Loucy (cell line): ENCODE measurements around the gene OVOL3.

Experiments
- H2AFZ ChIP-seq: fragments of 200-600 bp; sonication (generic); 2 replicates; pipeline ENCODE4 v1.6.0; 2016; ENCODE audit warnings: antibody characterized with exemption, mild to moderate bottlenecking, low read length, moderate library complexity
- H3F3A ChIP-seq: fragments of 200-600 bp; 2 replicates; pipeline ENCODE4 v1.6.0; 2016; ENCODE audit warnings: antibody characterized with exemption, low read depth, mild to moderate bottlenecking
- H3K27me3 ChIP-seq: fragments of 200-600 bp; sonication (generic); 2 replicates; pipeline ENCODE4 v1.6.1; 2014; ENCODE audit warnings: low read length, mild to moderate bottlenecking; ENCODE audit not compliant: insufficient read depth, poor library complexity, severe bottlenecking
- H3K36me3 ChIP-seq: fragments of 200-600 bp; sonication (generic); 2 replicates; pipeline ENCODE4 v1.6.1; 2016; ENCODE audit warnings: low read length; ENCODE audit not compliant: insufficient read depth
- H3K4me1 ChIP-seq: fragments of 200-600 bp; sonication (generic); 2 replicates; pipeline ENCODE4 v1.5.1; 2014; ENCODE audit warnings: low read length, mild to moderate bottlenecking; ENCODE audit not compliant: insufficient read depth, poor library complexity, severe bottlenecking
- H3K4me2 ChIP-seq: fragments of 200-600 bp; sonication (generic); 2 replicates; pipeline ENCODE4 v1.6.0; 2014; ENCODE audit warnings: antibody characterized with exemption, low read length, low read depth, mild to moderate bottlenecking; ENCODE audit not compliant: poor library complexity, severe bottlenecking
- H3K4me3 ChIP-seq: fragments of 200-600 bp; sonication (generic); 2 replicates; pipeline ENCODE4 v1.5.1; 2014; ENCODE audit warnings: low read length, mild to moderate bottlenecking, mixed read lengths; ENCODE audit not compliant: poor library complexity, severe bottlenecking
- H3K79me2 ChIP-seq: fragments of 200-600 bp; sonication (generic); 2 replicates; pipeline ENCODE4 v1.6.1; 2014; ENCODE audit warnings: low read length; ENCODE audit not compliant: insufficient read depth
- H3K9ac ChIP-seq: fragments of 200-600 bp; sonication (generic); 2 replicates; pipeline ENCODE4 v1.6.0; 2014; ENCODE audit warnings: mild to moderate bottlenecking, low read depth, low read length, moderate library complexity; ENCODE audit not compliant: poor library complexity, severe bottlenecking
- H3K9me2 ChIP-seq: fragments of 200-600 bp; sonication (generic); replicated peaks from 2 replicates; pipeline ENCODE4 v1.6.1; 2016; ENCODE audit warnings: low read depth, low read length, mixed read lengths
- H3K9me3 ChIP-seq: fragments of 200-600 bp; sonication (generic); 2 replicates; pipeline ENCODE4 v1.6.1; 2014; ENCODE audit warnings: mild to moderate bottlenecking, antibody characterized with exemption, low read length, low read depth; ENCODE audit not compliant: insufficient read depth
- H4K20me1 ChIP-seq: fragments of 200-600 bp; sonication (generic); 2 replicates; pipeline ENCODE4 v1.6.0; 2014; ENCODE audit warnings: antibody characterized with exemption, low read length, mild to moderate bottlenecking; ENCODE audit not compliant: insufficient read depth, poor library complexity, severe bottlenecking
- EZH2phosphoT487 ChIP-seq: fragments of 200-600 bp; IDR thresholded peaks from 2 replicates; pipeline ENCODE4 v1.6.1; 2018; ENCODE audit warnings: antibody characterized with exemption, mild to moderate bottlenecking, moderate library complexity, borderline replicate concordance
- TF ChIP-seq, protein P1 (sequence below): fragments of 200-600 bp; sonication (generic); conservative IDR thresholded peaks from 2 replicates; pipeline ENCODE4 v1.5.1; 2014; ENCODE audit warnings: mild to moderate bottlenecking, antibody characterized with exemption, low read length

OVOL3 gene

DNA sequence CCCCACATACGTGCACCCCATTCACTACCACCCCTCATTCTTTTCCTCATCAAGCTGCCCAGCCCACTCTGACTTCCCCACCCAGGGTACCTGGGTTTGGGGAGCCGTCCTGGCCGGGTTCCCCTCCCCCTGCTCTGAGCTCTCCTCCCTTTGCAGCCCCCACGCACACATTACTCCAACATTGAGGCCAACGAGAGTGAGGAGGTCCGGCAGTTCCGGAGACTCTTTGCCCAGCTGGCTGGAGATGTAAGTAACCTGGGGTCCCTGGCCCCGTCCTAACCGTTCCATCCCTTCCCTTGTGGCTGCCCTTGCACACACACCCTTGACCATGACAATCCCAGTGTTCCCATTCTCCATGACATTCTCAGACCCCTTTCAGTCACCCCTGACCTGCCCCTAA lies 31.6 kb downstream of the OVOL3 start:
- Histone ChIP-seq H3K9me2 (no peaks in the 10 kb centered on the region), H3K4me1 (peaks cover 9% of the 10 kb centered on the region), H4K20me1 (peaks cover 22% of the 10 kb centered on the region), H3F3A (no peaks in the 10 kb centered on the region), H3K4me2 (no peak overlapping the region), H3K79me2 (peaks cover 20% of the 10 kb centered on the region; the same call in 1 of the 2 replicates), H2AFZ (no peak overlapping the region), H3K9ac (no peak overlapping the region), H3K36me3 (peaks cover 35% of the 10 kb centered on the region), H3K27me3 (no peaks in the 10 kb centered on the region), H3K9me3 (no peaks in the 10 kb centered on the region), H3K4me3 (no peak overlapping the region)
- TF ChIP-seq, protein P1, sequence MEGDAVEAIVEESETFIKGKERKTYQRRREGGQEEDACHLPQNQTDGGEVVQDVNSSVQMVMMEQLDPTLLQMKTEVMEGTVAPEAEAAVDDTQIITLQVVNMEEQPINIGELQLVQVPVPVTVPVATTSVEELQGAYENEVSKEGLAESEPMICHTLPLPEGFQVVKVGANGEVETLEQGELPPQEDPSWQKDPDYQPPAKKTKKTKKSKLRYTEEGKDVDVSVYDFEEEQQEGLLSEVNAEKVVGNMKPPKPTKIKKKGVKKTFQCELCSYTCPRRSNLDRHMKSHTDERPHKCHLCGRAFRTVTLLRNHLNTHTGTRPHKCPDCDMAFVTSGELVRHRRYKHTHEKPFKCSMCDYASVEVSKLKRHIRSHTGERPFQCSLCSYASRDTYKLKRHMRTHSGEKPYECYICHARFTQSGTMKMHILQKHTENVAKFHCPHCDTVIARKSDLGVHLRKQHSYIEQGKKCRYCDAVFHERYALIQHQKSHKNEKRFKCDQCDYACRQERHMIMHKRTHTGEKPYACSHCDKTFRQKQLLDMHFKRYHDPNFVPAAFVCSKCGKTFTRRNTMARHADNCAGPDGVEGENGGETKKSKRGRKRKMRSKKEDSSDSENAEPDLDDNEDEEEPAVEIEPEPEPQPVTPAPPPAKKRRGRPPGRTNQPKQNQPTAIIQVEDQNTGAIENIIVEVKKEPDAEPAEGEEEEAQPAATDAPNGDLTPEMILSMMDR: no peak
- no peak for TF ChIP-seq EZH2phosphoT487

DNA sequence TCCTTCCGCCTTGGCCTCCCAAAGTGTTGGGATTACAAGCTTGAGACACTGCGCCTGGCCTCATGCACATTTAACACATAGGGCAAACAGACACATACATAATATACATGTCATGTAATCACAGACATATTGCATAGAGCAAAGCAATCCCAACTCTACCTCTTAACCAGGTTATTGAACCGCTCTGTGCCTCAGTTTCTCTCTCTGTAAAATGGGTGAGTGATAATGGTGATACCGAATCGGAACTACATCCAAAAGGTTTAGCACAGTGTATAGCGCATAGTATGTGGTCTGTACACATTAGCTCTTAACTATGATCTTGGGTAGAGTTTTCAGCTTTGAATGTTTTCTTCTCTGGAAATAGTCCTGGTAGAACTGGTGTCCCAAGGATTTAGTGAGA lies 33.7 kb downstream of the OVOL3 start:
- Histone ChIP-seq H3K36me3 (peaks cover 46% of the 10 kb centered on the region), H3F3A (no peaks in the 10 kb centered on the region), H2AFZ (no peak overlapping the region), H4K20me1 (peaks cover 25% of the 10 kb centered on the region), H3K4me3 (no peak overlapping the region), H3K27me3 (no peaks in the 10 kb centered on the region), H3K9me3 (no peaks in the 10 kb centered on the region), H3K79me2 (peaks cover 20% of the 10 kb centered on the region; the same call in 1 of the 2 replicates), H3K4me2 (no peak overlapping the region), H3K4me1 (peaks cover 9% of the 10 kb centered on the region), H3K9ac (no peak overlapping the region), H3K9me2 (no peaks in the 10 kb centered on the region)
- TF ChIP-seq, protein P1: no peak
- TF ChIP-seq EZH2phosphoT487: no peak

GRCh38 chr19:36149673-36150406 lies 38.9 kb downstream of the OVOL3 start:
- TF ChIP-seq, protein P1: no peak
- TF ChIP-seq EZH2phosphoT487: no peak
- no peaks in the 10 kb centered on the region for H3K4me1 ChIP-seq
- H2AFZ ChIP-seq: no peak overlapping the region
- no peak overlapping the region for H3K9ac ChIP-seq
- H3K27me3 ChIP-seq: no peaks in the 10 kb centered on the region
- H3K4me3 ChIP-seq: no peak overlapping the region
- peaks cover 43% of the 10 kb centered on the region; the same call in 1 of the 2 replicates for H3K36me3 ChIP-seq
- H3K9me2 ChIP-seq: no peaks in the 10 kb centered on the region
- H3F3A ChIP-seq: no peaks in the 10 kb centered on the region
- H3K79me2 ChIP-seq: no peaks in the 10 kb centered on the region
- H3K9me3 ChIP-seq: no peaks in the 10 kb centered on the region
- no peak overlapping the region for H3K4me2 ChIP-seq
- H4K20me1 ChIP-seq: peaks cover 3% of the 10 kb centered on the region
